Panc1 (cell line): ENCODE results near the gene NBEAL2.

Source experiments
- CTCF ChIP-seq: fragments of 450-650 bp; IDR thresholded peaks from 2 replicates; pipeline ENCODE4 v1.5.1; 2017; ENCODE audit warnings: mild to moderate bottlenecking
- REST ChIP-seq, 2 experiments: IDR thresholded peaks; 2 replicates each; pipeline ENCODE4 v1.6.1; 2011 to 2012; ENCODE audit warnings: low read depth in 2 of 2, control low read depth in 1 of 2, low read length in 1 of 2, mild to moderate bottlenecking in 1 of 2, moderate library complexity in 1 of 2; ENCODE audit not compliant: insufficient read depth in 1 of 2
- SIN3A ChIP-seq: IDR thresholded peaks from 2 replicates; pipeline ENCODE4 v1.6.1; 2012; ENCODE audit warnings: low read depth, mild to moderate bottlenecking, low read length, moderate library complexity, borderline replicate concordance; ENCODE audit not compliant: insufficient read depth

GRCh38 chr3:46970391-46971091, 8.9 kb upstream of the NBEAL2 start:
- TF ChIP-seq CTCF (no peak), REST (IDR thresholded peaks at IDR 0.05; ENCODE audit: insufficient read depth in 1 of 2, low read depth in 2 of 2, low read length in 1 of 2) (no peak), SIN3A (no peak)
